HG03039 (cell line): Measurements from ENCODE around the gene PRR23E.

Experiments used
- ATAC-seq: cut with Tn5 transposase; IDR thresholded peaks from one replicate; pipeline ENCODE4 v1.9.1; 2021; ENCODE audit warnings: mild to moderate bottlenecking, moderate library complexity; ENCODE audit not compliant: unreplicated experiment

Gene PRR23E

GRCh38 chr3:127164615-127165014 is 28.3 kb upstream of the PRR23E start:
- ATAC-seq, result no peak

DNA sequence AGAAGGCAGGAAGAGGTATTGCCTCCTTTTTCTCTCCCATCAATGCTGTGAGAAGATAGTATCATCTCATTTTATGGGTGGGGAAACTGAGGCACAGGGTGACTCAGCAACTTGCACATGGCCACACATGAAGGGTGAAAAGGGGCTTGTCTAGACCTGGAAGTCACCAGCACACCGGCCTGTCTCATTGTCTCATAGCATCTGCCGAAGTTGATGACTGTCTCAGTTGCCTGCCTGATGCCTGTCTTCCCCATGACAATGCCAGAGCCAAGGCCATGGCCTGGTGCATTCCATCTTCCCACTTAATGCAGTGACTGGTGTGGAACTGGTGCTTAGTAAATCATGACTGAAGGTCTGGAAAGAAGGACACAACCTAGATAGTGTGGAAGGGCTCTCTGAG is 27.9 kb upstream of the PRR23E start:
- no peak for ATAC-seq

GRCh38 chr3:127165694-127166485 is 27.0 kb upstream of the PRR23E start:
- ATAC-seq, result no peak

- ATAC-seq, result no peak
These were observed 26.3 kb upstream of the PRR23E start for GRCh38 chr3:127166501-127167065.

DNA sequence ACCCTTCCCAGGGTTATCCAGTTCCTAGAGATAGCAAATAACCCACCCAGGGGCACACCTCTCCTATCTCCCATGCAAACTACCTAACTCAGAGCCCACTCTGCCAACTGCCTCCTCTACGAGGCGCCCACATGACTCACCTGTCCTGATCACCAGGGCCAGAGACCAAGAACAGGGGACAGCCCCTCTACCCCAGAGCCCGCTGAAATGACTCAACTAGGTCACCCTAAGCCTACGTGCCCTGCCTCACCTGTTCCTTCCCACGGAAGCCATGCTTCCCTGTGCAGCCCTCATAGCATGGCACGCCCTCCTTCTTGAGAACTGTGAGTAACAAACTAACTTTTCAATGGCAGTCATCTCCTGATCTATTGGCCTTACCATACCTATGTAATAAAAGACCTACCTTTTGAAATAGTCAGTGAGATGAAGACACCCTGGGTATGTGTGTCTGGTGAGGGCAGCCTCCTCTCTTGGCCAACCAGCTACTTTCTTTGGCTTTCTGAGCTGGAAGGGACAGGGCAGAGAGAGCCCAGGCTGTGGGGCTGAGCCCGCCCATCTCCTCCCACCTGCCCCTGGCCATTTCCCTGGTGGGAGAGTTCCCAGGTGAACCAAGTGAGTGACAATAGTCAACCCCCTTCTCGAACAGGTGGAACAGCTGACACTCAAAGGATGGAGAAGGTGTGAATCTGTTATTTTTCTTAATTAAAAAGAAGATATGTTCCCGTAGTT is 25.5 kb upstream of the PRR23E start:
- ATAC-seq, result no peak

GRCh38 chr3:127168271-127168670 is 24.7 kb upstream of the PRR23E start:
- ATAC-seq, result no peak

DNA sequence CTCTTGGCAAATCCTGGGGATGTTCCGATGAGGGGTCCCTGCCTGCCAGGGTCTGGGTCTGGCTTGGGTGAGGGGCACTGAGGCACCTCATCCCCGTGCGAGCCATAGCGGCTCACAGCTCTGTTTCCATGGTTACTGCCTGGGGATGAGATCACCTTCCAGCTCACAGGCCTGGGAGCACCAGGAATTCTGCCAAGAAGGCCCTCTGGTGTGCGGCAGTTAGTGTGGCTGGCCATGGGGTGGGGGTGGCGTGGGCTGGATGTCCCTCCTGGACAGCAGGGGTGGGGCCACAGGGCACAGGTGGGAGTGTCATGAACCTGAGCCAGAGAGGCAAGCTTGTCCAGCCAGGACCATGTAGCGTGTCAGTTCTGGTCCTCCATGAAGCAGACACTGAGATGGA is 22.1 kb upstream of the PRR23E start:
- no peak for ATAC-seq

GRCh38 chr3:127171320-127171719 is 21.6 kb upstream of the PRR23E start:
- ATAC-seq, result no peak

DNA sequence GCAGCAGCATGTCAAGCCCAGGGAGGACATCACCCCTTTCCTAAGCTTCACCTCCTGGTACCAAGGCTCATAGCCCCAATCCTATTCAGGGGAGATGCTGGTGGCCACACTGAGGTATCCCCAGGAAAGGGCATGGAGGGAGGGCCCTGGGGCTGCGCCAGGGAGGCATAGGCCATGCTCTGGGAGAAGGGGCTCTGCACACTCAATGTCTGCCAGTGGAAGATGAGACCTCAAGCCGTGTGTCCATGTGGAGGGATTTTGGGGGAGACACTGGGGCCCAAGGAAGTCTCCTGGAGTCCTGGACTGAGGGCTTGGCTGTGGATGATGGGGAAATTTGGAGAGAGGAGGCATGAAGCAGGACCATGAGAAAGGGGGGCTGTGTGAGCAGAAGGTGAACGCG is 21.2 kb upstream of the PRR23E start:
- no peak for ATAC-seq

GRCh38 chr3:127172211-127172610 is 20.7 kb upstream of the PRR23E start:
- ATAC-seq, result no peak

- no peak for ATAC-seq
These were observed 20.0 kb upstream of the PRR23E start for GRCh38 chr3:127172781-127173515.

GRCh38 chr3:127173516-127174166 is 19.3 kb upstream of the PRR23E start:
- ATAC-seq, result no peak

- ATAC-seq, result no peak
These were observed 18.6 kb upstream of the PRR23E start for GRCh38 chr3:127174284-127174683.

GRCh38 chr3:127174715-127175140 is 18.2 kb upstream of the PRR23E start:
- no peak for ATAC-seq

GRCh38 chr3:127175272-127175671 is 17.7 kb upstream of the PRR23E start:
- no peak for ATAC-seq

GRCh38 chr3:127177226-127177625 is 15.7 kb upstream of the PRR23E start:
- no peak for ATAC-seq

- ATAC-seq, result no peak
These were observed 12.1 kb upstream of the PRR23E start for GRCh38 chr3:127180859-127181258.

GRCh38 chr3:127182431-127182830 is 10.5 kb upstream of the PRR23E start:
- ATAC-seq, result no peak

DNA sequence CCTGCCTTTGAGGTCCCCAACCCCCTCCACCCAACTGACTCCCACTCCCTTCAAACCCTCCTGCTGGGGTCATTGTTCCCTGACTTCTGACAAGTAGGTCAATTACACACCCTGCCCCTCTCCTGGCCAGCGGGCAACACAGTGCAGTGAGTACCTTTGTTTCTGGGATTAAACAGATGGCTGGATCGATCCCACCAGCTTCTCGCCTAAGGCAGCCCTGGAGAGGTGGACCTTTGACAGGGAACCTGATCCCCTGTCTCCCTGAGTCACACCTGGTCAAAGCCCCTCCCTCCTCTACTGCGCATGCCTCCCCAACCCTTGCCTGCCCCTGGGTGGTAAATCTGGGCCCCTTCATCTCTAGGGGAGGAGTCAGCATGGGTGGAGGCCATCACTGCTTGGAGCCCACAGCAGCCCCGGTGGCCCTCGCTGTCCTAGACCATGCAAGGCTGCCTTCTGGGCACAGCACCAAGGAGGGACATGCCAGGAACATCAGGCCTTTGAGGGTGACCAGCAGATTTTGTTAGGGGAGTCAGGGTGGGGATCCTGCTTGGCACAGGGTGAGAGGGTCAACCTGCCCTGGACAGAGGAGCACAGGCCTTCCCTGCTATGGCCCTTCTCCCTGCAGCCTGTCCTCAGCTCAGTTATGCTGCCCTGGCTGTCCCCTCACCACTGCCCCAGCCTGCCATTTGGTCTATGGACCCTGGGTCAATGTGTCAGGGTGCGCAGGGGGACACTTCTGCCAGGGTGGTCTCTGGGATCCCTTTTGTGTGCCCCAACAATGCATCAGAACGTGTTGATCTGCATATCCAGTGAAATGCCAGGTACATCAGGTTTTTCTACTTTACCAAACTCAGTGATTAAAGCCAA is 9.8 kb upstream of the PRR23E start:
- ATAC-seq, result no peak
